ENCODE measurements around the gene KSR2. TPM values are rescaled to one million over a fixed set of nuclear protein-coding genes. Genes with fewer than 3 reads are reported as not detected.
A peak's percentile ranks its signal among the peaks of the same experiment; 100 is the strongest.

The KSR2 gene
- total and polyA plus RNA-seq, 2 of the 13 experiments (the other 11 are each of a cell fraction or from before 2014, with no cell fraction given): 0.02 TPM; not detected in 1

DNA sequence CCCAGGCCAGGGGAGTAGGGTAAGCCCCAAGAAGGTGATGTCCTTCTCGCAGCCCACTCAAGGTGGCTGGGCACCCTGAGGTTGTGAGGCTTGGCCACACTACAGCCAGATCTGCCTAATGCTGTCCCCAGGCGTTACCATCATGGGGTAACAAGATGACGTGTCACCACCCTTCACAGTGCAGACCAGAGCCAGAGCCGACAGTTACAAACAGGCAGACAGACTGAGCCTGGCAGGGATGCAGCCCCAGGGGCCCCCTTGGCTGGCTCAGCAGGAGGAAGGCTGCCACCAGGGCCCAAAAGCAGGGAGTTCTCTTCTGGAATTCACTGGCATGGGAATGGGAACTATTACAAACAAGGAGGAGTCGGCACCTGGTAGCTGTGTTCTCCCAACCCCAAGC lies 304.6 kb downstream of the KSR2 start:
- BruUV-seq (replicated peaks): no TSS peak
- FAIRE-seq: no peak
- H3K36me3 ChIP-seq (replicated peaks in 1 of 2; ENCODE audit: control insufficient read depth in 1 of 2, insufficient read depth in 2 of 2, low read length in 2 of 2): no peaks in the 10 kb centered on the region
- no peak for ATAC-seq
- no peak overlapping the region for H3K27ac ChIP-seq (ENCODE audit: extremely low read length, insufficient read depth, low read length)
- no peaks in the 10 kb centered on the region for H4K20me1 ChIP-seq (ENCODE audit: insufficient read depth, low read length)
- H3K9me3 ChIP-seq (ENCODE audit: low read length): no peaks in the 10 kb centered on the region
- intact Hi-C loops (cut with micrococcal nuclease; ENCODE audit: unreplicated experiment) (no loop called here), in situ Hi-C loops (cut with HindIII; ENCODE audit: extremely low pct_ligation_motif_present, low pct_unique_long_range_greater_than_20kb) (no loop called here)
- peaks cover 3 to 20% of the 10 kb centered on the region in 2 experiments; a peak in 2 of 5 replicates for H3K27me3 ChIP-seq (ENCODE audit: control insufficient read depth in 1 of 2, insufficient read depth in 2 of 2, low read length in 2 of 2)
- DNase-seq (ENCODE audit: low spot score): no peak
- no peak overlapping the region for H3K9ac ChIP-seq (ENCODE audit: insufficient read depth, low read depth, low read length)
- H3K4me2 ChIP-seq (ENCODE audit: low read depth, low read length): no peak overlapping the region
- H3K4me1 ChIP-seq (ENCODE audit: insufficient read depth, low read length): no peaks in the 10 kb centered on the region
- ChIA-PET CTCF (ENCODE audit: low intra/inter-chr PET ratio, low total read pairs) (no interaction called here), POLR2A (no interaction called here)
- H2AFZ ChIP-seq (ENCODE audit: low read length): no peak overlapping the region
- 0% methylated on average over 3 of the region's 5 CpGs for WGBS (ENCODE audit: low lambda C conversion rate)
- H3K79me2 ChIP-seq (ENCODE audit: insufficient read depth, low read length): no peaks in the 10 kb centered on the region
- H3K4me3 ChIP-seq (replicated peaks in 1 of 3; ENCODE audit: insufficient read depth in 1 of 3, low read depth in 2 of 3, low read length in 3 of 3): no peak overlapping the region
- TF ChIP-seq, protein P1, sequence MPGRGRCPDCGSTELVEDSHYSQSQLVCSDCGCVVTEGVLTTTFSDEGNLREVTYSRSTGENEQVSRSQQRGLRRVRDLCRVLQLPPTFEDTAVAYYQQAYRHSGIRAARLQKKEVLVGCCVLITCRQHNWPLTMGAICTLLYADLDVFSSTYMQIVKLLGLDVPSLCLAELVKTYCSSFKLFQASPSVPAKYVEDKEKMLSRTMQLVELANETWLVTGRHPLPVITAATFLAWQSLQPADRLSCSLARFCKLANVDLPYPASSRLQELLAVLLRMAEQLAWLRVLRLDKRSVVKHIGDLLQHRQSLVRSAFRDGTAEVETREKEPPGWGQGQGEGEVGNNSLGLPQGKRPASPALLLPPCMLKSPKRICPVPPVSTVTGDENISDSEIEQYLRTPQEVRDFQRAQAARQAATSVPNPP (CRISPR knock-in tag; IDR thresholded peaks at IDR 0.05): no peak
- TF ChIP-seq NFYB (CRISPR knock-in tag; IDR thresholded peaks at IDR 0.05) (no peak), UBTF (CRISPR knock-in tag; IDR thresholded peaks at IDR 0.05) (no peak), RBM22 (optimal IDR thresholded peaks at IDR 0.05; ENCODE audit: low read length) (no peak), CREB1 (IDR thresholded peaks at IDR 0.05) (0 out of 2 replicates have a peak, but pooled peaks have one; percentile 20), CREB1 (CRISPR knock-in tag; IDR thresholded peaks at IDR 0.05) (no peak)

Data from HepG2 (cell line).